Stomach (tissue), 4 donors: ENCODE results near the gene LAYN.

ENCODE experiments used
- POLR2AphosphoS5 ChIP-seq, 3 donors: sonication (generic); formaldehyde crosslinking; IDR thresholded peaks; one replicate each; pipeline ENCODE4 v1.6.1; 2016; ENCODE audit warnings: antibody characterized with exemption in 3 of 3
- TF ChIP-seq, protein P1 (sequence below), 7 experiments: fragments of 450-650 bp in 4 of 7; fragments of 200-600 bp in 3 of 7; sonication (generic) in 3 of 7; IDR thresholded peaks; one replicate each; pipeline ENCODE4 v1.5.1; 2016 to 2019; ENCODE audit warnings: antibody characterized with exemption in 7 of 7, control low read depth in 2 of 7, mild to moderate bottlenecking in 1 of 7

DNA sequence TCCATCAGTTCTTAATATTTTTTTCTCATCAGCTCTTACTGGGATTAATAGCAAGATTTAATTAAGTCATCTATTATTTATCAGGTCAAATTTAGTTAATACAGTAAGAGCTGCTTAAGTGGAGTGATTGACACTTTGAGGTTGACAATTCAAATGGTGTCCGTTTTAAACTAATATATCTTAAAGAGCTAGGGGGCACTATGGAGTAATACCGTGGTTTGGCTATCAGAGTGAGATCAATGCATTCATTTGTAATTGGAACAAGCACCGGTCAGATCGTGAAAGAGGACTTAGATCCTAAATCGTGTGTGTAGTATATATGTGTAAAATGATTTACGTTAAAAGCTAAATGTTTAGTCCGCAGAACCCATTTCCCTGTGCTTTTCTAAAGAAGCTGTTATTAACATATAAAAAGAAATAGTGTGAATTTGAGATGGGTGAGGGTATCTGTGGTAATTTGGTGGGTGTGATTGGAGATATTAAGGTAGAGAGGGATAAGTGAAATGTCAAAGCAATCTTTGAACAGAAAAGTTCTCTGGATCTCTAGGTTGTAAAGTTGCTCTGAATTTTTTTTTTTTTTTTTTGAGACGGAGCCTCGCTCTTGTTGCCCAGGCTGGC, 64.0 kb downstream of the LAYN start:
- TF ChIP-seq, protein P1, sequence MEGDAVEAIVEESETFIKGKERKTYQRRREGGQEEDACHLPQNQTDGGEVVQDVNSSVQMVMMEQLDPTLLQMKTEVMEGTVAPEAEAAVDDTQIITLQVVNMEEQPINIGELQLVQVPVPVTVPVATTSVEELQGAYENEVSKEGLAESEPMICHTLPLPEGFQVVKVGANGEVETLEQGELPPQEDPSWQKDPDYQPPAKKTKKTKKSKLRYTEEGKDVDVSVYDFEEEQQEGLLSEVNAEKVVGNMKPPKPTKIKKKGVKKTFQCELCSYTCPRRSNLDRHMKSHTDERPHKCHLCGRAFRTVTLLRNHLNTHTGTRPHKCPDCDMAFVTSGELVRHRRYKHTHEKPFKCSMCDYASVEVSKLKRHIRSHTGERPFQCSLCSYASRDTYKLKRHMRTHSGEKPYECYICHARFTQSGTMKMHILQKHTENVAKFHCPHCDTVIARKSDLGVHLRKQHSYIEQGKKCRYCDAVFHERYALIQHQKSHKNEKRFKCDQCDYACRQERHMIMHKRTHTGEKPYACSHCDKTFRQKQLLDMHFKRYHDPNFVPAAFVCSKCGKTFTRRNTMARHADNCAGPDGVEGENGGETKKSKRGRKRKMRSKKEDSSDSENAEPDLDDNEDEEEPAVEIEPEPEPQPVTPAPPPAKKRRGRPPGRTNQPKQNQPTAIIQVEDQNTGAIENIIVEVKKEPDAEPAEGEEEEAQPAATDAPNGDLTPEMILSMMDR (IDR thresholded peaks at IDR 0.05): peak in 4 of 7 experiments; percentile 54 to 73 (median 64)
- peak in 2 of 3 donors; percentile 18 to 22 for TF ChIP-seq POLR2AphosphoS5 (IDR thresholded peaks at IDR 0.05)
